WTC11 (cell line): ENCODE results near the gene TGM1. TPM values are rescaled to one million over a fixed set of nuclear protein-coding genes. Genes with fewer than 3 reads are reported as not detected.

Experiments used
- ATAC-seq: fragments of 200-7000 bp; cut with Tn5 transposase; 2 replicates; pipeline ENCODE4 v1.10.0; 2021; ENCODE audit warnings: mild to moderate bottlenecking, moderate library complexity
- CTCF ChIA-PET: fragments of 300-600 bp; sonication (Branson Sonifier 250); formaldehyde crosslinking; loops from one replicate; lab custom pipeline; 2021; ENCODE audit warnings: antibody characterized with exemption; lab: Charles Lee
- POLR2A ChIA-PET: fragments of 350-600 bp; sonication (Branson Sonifier 250); formaldehyde crosslinking; loops from one replicate; lab custom pipeline; 2021; ENCODE audit warnings: antibody characterized with exemption; lab: Charles Lee
- DNase-seq: peaks from one replicate; pipeline ENCODE4 v3.0.0; 2021; ENCODE audit warnings: low spot score
- H3K27ac Mint-ChIP-seq: 2 replicates; pipeline ENCODE4 v1.8.0; 2021; ENCODE audit warnings: mixed read lengths
- H3K27me3 Mint-ChIP-seq: 2 replicates; pipeline ENCODE4 v1.8.0; 2021; ENCODE audit warnings: low read depth, mild to moderate bottlenecking, moderate library complexity, mixed read lengths
- H3K36me3 Mint-ChIP-seq: 2 replicates; pipeline ENCODE4 v1.8.0; 2021; ENCODE audit warnings: mixed read lengths
- H3K4me1 Mint-ChIP-seq: 2 replicates; pipeline ENCODE4 v1.8.0; 2022; ENCODE audit warnings: mixed read lengths
- H3K4me3 Mint-ChIP-seq: 2 replicates; pipeline ENCODE4 v1.8.0; 2021; ENCODE audit warnings: mild to moderate bottlenecking, moderate library complexity, mixed read lengths
- H3K9me3 Mint-ChIP-seq: 2 replicates; pipeline ENCODE4 v1.8.0; 2021; ENCODE audit warnings: mixed read lengths
- ARID4B ChIP-seq: sonication (generic); formaldehyde crosslinking; IDR thresholded peaks from 2 replicates; pipeline ENCODE4 v1.8.0; 2023; ENCODE audit warnings: missing genetic modification reagents, mild to moderate bottlenecking, borderline replicate concordance
- ATF6 ChIP-seq: sonication (generic); formaldehyde crosslinking; IDR thresholded peaks from 2 replicates; pipeline ENCODE4 v1.8.1; 2023; ENCODE audit warnings: mild to moderate bottlenecking, missing genetic modification reagents
- CREM ChIP-seq: sonication (generic); formaldehyde crosslinking; IDR thresholded peaks from 2 replicates; pipeline ENCODE4 v1.8.1; 2022; ENCODE audit warnings: mild to moderate bottlenecking, missing genetic modification reagents, moderate library complexity
- CTCF ChIP-seq: fragments of 200-600 bp; IDR thresholded peaks from 2 replicates; pipeline ENCODE4 v1.8.0; 2022; ENCODE audit warnings: antibody characterized with exemption
- ERG ChIP-seq: fragments of 250-450 bp; sonication (Bioruptor Pico); IDR thresholded peaks from 2 replicates; pipeline ENCODE4 v1.8.0; 2021; ENCODE audit warnings: mild to moderate bottlenecking
- GABPB1 ChIP-seq: sonication (generic); formaldehyde crosslinking; IDR thresholded peaks from 2 replicates; pipeline ENCODE4 v1.8.1; 2023; ENCODE audit warnings: mild to moderate bottlenecking, missing genetic modification reagents
- NFE2L1 ChIP-seq: sonication (generic); formaldehyde crosslinking; IDR thresholded peaks from 2 replicates; pipeline ENCODE4 v1.8.1; 2023; ENCODE audit warnings: missing genetic modification reagents
- NR2C2 ChIP-seq: sonication (generic); formaldehyde crosslinking; IDR thresholded peaks from 2 replicates; pipeline ENCODE4 v1.8.0; 2022; ENCODE audit warnings: mild to moderate bottlenecking, missing genetic modification reagents
- SMAD3 ChIP-seq: sonication (generic); formaldehyde crosslinking; IDR thresholded peaks from 2 replicates; pipeline ENCODE4 v1.8.0; 2022; ENCODE audit warnings: missing genetic modification reagents, mild to moderate bottlenecking, borderline replicate concordance
- SP1 ChIP-seq: sonication (generic); formaldehyde crosslinking; conservative IDR thresholded peaks from 2 replicates; pipeline ENCODE4 v1.8.1; 2022; ENCODE audit warnings: missing genetic modification reagents
- ZBTB21 ChIP-seq: sonication (generic); formaldehyde crosslinking; IDR thresholded peaks from 2 replicates; pipeline ENCODE4 v1.8.1; 2023; ENCODE audit warnings: mild to moderate bottlenecking, missing genetic modification reagents, borderline replicate concordance
- ZNF121 ChIP-seq: sonication (generic); formaldehyde crosslinking; IDR thresholded peaks from 2 replicates; pipeline ENCODE4 v1.8.0; 2023; ENCODE audit warnings: missing genetic modification reagents
- ZNF219 ChIP-seq: sonication (generic); formaldehyde crosslinking; IDR thresholded peaks from 2 replicates; pipeline ENCODE4 v1.8.0; 2023; ENCODE audit warnings: missing genetic modification reagents, mild to moderate bottlenecking, borderline replicate concordance
- ZNF532 ChIP-seq: fragments of 250-450 bp; sonication (Bioruptor Pico); IDR thresholded peaks from 2 replicates; pipeline ENCODE4 v1.9.0; 2021; ENCODE audit warnings: mild to moderate bottlenecking, borderline replicate concordance
- total RNA-seq: library from RNA; stranded (reverse); gene quantifications from 3 replicates; pipeline ENCODE4 v1.2.3, GENCODE V29; 2021

TGM1 gene
- total RNA-seq, 1 experiment from 2014 or later = 5.2 TPM

- CTCF ChIA-PET = interaction anchor here (1.3 kb wide), 1 partner anchor 21 kb away, joined by 4 read pairs; the partner anchor contains the start of gene RABGGTA
- DNase-seq (no peak), ATAC-seq (no peak)
- Mint-ChIP-seq H3K36me3 (no peaks in the 10 kb centered on the region), H3K4me3 (no peak overlapping the region), H3K9me3 (no peaks in the 10 kb centered on the region), H3K27me3 (peaks cover 18% of the 10 kb centered on the region), H3K27ac (no peak overlapping the region), H3K4me1 (no peaks in the 10 kb centered on the region)
- POLR2A ChIA-PET = no interaction called here
- TF ChIP-seq GABPB1 (no peak), ZBTB21 (no peak), NFE2L1 (CRISPR knock-in tag) (no peak), ARID4B (CRISPR knock-in tag) (no peak), ATF6 (CRISPR knock-in tag) (no peak), ZNF532 (CRISPR knock-in tag) (no peak), ZNF219 (CRISPR knock-in tag) (no peak), SP1 (no peak), CTCF (no peak)
These were observed 13.6 kb downstream of the TGM1 start for GRCh38 chr14:24249230-24250021.

- DNase-seq (no peak), ATAC-seq (no peak)
- Mint-ChIP-seq H3K4me1 (peaks cover 10% of the 10 kb centered on the region), H3K27me3 (peaks cover 23% of the 10 kb centered on the region), H3K36me3 (no peaks in the 10 kb centered on the region), H3K9me3 (no peaks in the 10 kb centered on the region)
- TF ChIP-seq ZNF121 (CRISPR knock-in tag) = no peak
- TF ChIP-seq ERG (CRISPR knock-in tag) = no peak
- no peak for TF ChIP-seq SMAD3
- no peak for TF ChIP-seq NR2C2 (CRISPR knock-in tag)
- TF ChIP-seq CREM = no peak
- TF ChIP-seq, all 79 proteins: peak for 0
- Mint-ChIP-seq H3K27ac (no peak overlapping the region), H3K4me3 (no peak overlapping the region)
- CTCF ChIA-PET = interaction anchor here (0.7 to 2.9 kb wide), 2 partner anchors 50 to 61 kb away, joined by 3 to 12 read pairs; no protein-coding TSS in a partner anchor
- POLR2A ChIA-PET = no interaction called here
These were observed 15.6 kb downstream of the TGM1 start for GRCh38 chr14:24247422-24247821.
